HCT116 (cell line): ENCODE data around the gene AIFM1.

Experiments
- JUND ChIP-seq: IDR thresholded peaks from 2 replicates; pipeline ENCODE4 v1.6.1; 2012
- POLR2A ChIP-seq: IDR thresholded peaks from 2 replicates; pipeline ENCODE4 v1.7.0; 2011; ENCODE audit warnings: borderline replicate concordance; ENCODE audit not compliant: insufficient read depth, insufficient read length; ENCODE audit errors: extremely low read depth
- SP1 ChIP-seq: IDR thresholded peaks from 2 replicates; pipeline ENCODE4 v1.6.1; 2012; ENCODE audit warnings: low read depth
- SRF ChIP-seq: IDR thresholded peaks from 2 replicates; pipeline ENCODE4 v1.6.1; 2012; ENCODE audit warnings: low read depth
- TF ChIP-seq, protein P1 (sequence below), 3 experiments: fragments of 200-600 bp in 1 of 3; sonication (generic) in 1 of 3; IDR thresholded peaks in 2 of 3; conservative IDR thresholded peaks in 1 of 3; 2 replicates each; pipeline ENCODE4 v1.5.1; 2012 to 2017; ENCODE audit warnings: low read depth in 2 of 3, low read length in 2 of 3, antibody characterized with exemption in 1 of 3, borderline replicate concordance in 1 of 3, control low read depth in 1 of 3, mild to moderate bottlenecking in 1 of 3, mixed read lengths in 1 of 3, mixed run types in 1 of 3, moderate library complexity in 1 of 3; ENCODE audit not compliant: insufficient read depth in 1 of 3
- TF ChIP-seq, protein P2 (sequence below): IDR thresholded peaks from 2 replicates; pipeline ENCODE4 v1.6.1; 2012; ENCODE audit warnings: low read depth

DNA sequence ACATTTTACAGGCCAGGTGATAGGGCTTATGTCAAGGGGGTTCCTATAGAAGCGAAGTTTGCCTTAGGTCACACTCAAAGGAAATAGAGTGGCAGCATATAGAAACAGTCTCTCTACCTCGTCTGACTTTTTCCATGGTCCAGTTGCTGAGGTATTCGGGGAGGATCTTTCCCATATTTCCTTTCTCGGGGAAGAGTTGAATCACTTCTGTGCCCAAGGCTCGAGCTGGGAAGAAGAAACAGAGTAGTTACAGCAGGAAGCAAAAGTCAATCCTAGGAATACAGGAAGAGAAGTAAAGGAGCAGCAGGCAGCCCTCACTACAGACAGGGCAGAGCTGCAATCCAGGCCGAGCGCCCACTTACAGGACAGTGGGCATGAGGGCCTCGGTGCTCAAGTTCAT lies 28.7 kb downstream of the AIFM1 start:
- TF ChIP-seq SRF (no peak), JUND (no peak), POLR2A (no peak), SP1 (no peak)
- TF ChIP-seq, protein P1, sequence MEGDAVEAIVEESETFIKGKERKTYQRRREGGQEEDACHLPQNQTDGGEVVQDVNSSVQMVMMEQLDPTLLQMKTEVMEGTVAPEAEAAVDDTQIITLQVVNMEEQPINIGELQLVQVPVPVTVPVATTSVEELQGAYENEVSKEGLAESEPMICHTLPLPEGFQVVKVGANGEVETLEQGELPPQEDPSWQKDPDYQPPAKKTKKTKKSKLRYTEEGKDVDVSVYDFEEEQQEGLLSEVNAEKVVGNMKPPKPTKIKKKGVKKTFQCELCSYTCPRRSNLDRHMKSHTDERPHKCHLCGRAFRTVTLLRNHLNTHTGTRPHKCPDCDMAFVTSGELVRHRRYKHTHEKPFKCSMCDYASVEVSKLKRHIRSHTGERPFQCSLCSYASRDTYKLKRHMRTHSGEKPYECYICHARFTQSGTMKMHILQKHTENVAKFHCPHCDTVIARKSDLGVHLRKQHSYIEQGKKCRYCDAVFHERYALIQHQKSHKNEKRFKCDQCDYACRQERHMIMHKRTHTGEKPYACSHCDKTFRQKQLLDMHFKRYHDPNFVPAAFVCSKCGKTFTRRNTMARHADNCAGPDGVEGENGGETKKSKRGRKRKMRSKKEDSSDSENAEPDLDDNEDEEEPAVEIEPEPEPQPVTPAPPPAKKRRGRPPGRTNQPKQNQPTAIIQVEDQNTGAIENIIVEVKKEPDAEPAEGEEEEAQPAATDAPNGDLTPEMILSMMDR (IDR thresholded peaks at IDR 0.05 in 2 of 3, conservative IDR thresholded peaks at IDR 0.05 in 1 of 3; ENCODE audit: borderline replicate concordance in 1 of 3, insufficient read depth in 1 of 3, low read depth in 2 of 3, low read length in 2 of 3), result no peak
- TF ChIP-seq, protein P2, sequence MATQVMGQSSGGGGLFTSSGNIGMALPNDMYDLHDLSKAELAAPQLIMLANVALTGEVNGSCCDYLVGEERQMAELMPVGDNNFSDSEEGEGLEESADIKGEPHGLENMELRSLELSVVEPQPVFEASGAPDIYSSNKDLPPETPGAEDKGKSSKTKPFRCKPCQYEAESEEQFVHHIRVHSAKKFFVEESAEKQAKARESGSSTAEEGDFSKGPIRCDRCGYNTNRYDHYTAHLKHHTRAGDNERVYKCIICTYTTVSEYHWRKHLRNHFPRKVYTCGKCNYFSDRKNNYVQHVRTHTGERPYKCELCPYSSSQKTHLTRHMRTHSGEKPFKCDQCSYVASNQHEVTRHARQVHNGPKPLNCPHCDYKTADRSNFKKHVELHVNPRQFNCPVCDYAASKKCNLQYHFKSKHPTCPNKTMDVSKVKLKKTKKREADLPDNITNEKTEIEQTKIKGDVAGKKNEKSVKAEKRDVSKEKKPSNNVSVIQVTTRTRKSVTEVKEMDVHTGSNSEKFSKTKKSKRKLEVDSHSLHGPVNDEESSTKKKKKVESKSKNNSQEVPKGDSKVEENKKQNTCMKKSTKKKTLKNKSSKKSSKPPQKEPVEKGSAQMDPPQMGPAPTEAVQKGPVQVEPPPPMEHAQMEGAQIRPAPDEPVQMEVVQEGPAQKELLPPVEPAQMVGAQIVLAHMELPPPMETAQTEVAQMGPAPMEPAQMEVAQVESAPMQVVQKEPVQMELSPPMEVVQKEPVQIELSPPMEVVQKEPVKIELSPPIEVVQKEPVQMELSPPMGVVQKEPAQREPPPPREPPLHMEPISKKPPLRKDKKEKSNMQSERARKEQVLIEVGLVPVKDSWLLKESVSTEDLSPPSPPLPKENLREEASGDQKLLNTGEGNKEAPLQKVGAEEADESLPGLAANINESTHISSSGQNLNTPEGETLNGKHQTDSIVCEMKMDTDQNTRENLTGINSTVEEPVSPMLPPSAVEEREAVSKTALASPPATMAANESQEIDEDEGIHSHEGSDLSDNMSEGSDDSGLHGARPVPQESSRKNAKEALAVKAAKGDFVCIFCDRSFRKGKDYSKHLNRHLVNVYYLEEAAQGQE, result no peak
